Stimulated activated CD8-positive, alpha-beta memory T cell treated with anti-CD3 and anti-CD28 coated beads, Interleukin-2, amount 100 ng/mL, for 48 hours (primary cell): ENCODE data around the gene ANAPC1.
"Not testable (repeated sequence)": the region's sequence is repeated elsewhere in the genome, so short reads cannot be mapped to it uniquely, and the experiment has no call there.

Source experiments
- DNase-seq, 2 donors: peaks; one replicate each; pipeline ENCODE4 v3.0.0-alpha.2; 2020; ENCODE audit warnings: low read depth in 2 of 2

ANAPC1 gene

GRCh38 chr2:111782195-111782594 lies 101.8 kb downstream of the ANAPC1 start:
- not testable (repeated sequence) for DNase-seq

DNA sequence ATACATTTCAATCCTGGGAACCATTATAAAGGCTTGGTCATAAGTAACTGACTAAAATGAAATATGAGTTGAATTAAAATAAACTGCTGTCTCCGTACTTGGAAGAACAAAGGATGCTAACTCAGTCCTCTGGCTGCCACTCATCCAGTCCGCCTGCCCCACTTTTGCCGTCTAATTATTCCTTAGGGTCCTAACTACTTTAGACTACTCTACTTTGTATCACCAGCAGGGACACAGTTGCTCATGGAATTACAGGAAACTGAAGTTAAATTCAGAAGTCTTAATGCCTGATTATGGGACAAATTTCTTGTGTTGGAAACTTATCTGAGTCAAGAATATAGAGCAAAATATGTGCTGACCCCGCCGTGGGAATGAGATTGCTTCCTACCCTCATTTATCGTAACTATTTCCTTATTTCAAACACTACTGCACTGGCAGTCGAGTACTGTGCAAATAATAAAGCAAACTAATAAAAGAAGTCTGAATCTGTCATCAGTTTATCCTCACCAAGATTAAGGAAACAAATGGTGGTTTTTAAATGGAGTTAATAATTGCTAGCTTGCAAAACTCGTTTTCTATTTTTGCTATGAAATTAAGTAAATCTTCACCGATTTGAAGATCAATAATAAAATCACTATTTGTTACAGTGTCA lies 102.4 kb downstream of the ANAPC1 start:
- DNase-seq, result not testable (repeated sequence)

DNA sequence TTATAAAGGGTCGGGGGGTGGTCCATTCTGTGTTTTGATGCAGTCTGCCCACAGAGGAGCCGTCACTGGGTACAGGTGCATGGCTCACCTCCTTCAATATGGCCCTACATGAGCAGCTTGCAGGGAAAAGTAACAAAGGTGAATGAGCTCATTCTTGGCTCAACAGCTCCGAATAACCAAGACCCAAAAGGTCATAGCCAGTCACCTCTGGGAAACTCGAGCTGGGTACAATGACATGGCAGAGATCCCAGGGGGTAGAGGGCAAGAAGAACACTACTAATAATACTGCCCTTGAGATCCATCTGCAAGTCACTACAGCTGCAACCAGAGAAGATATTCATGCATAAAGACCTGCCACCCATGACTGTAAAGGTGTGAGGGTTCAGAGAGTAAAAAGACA lies 106.8 kb downstream of the ANAPC1 start:
- not testable (repeated sequence) for DNase-seq

GRCh38 chr2:111776296-111776695 lies 107.7 kb downstream of the ANAPC1 start:
- not testable (repeated sequence) for DNase-seq

- DNase-seq, result not testable (repeated sequence)
Measured at GRCh38 chr2:111772180-111772579, 111.8 kb downstream of the ANAPC1 start.

- DNase-seq, result not testable (repeated sequence)
Measured at GRCh38 chr2:111770916-111771658, 112.9 kb downstream of the ANAPC1 start.

- not testable (repeated sequence) for DNase-seq
Measured at GRCh38 chr2:111768266-111769190, 115.5 kb downstream of the ANAPC1 start.

GRCh38 chr2:111767087-111767486 lies 116.9 kb downstream of the ANAPC1 start:
- DNase-seq, result not testable (repeated sequence)

DNA sequence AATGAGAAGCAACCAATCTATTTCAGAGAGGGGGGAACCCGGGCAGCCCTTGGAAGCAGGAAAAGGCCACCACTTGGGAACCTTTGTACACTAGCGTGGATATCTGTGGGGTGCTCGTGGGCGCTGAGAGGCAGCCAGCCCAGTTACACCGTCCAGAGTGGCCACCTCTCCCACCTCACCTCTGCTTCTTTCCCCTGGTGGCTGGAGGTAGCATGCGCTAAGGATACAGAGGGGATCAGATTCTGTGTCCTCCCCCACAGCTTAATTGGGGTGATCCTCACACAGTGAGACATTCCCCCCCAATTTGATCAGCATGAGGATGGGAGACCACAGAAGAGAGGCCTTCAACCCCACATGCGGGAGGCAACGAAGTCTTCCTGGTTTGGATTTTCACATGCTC lies 117.7 kb downstream of the ANAPC1 start:
- DNase-seq, result not testable (repeated sequence)

- not testable (repeated sequence) for DNase-seq
Measured at GRCh38 chr2:111764151-111764550, 119.8 kb downstream of the ANAPC1 start.

DNA sequence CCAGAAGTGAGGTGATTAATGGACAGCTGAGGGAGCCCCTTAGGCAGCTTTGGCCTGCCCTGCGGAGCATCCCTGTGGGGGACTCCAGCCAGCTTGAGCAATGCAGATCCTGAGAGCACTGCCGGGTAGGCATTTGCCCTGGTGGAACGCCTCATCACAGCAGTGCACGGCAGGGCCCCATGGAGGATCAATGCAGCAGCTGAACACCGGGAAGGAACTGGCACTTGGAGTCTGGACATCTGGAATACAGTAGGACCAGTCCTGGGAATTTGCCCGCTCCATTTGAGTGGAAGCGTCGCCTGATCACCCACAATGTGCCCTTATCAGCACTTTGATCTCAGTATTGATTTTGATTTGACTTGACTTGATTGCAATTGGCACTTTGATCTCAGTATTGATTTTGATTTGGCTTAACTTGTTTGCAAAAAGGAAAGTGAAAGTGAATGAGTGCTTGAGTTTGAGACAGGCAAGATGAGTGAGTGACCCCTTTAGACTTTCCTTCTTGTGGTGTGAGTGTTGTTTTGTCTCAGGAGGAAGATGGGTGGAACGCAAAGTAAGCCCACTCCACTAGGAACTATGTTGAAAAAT lies 123.2 kb downstream of the ANAPC1 start:
- not testable (repeated sequence) for DNase-seq

GRCh38 chr2:111752533-111752932 lies 131.5 kb downstream of the ANAPC1 start:
- not testable (repeated sequence) for DNase-seq

DNA sequence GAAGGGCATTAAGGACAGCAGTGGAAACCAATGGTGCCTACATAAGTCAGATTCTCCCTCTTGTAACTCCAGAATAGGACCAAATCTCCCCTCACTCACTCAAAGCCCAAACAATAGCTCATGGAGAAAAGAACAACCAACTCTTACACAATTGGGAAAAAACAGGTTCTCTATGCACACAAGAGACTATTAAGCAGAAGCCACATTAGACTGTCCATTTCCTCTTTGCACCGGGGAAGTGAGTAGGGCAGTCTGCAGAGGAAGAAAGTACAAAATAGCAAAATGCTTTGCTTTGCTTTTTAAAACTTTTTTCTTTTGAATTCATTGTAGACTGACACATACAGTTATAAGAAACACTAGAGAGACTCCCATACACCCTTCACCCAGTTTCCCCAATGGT lies 133.4 kb downstream of the ANAPC1 start:
- not testable (repeated sequence) for DNase-seq

DNA sequence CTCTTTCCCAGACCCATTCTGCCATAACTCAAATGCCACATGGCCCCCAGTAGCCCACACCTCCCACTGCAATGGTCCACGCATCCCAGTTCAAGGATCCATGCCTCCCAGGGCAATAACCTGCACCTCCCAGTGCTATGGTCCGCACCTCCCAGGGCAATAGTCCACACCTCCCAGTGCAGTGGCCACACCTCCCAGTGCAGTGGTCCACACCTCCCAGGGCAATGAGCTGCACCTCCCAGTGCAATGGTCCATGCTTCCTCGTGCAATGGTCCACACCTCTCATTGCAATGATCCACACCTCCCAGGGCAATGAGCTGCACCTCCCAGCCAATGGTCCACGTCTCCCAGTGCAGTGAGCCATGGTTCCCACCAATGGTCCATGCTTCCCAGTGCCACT lies 135.6 kb downstream of the ANAPC1 start:
- DNase-seq, result not testable (repeated sequence)

DNA sequence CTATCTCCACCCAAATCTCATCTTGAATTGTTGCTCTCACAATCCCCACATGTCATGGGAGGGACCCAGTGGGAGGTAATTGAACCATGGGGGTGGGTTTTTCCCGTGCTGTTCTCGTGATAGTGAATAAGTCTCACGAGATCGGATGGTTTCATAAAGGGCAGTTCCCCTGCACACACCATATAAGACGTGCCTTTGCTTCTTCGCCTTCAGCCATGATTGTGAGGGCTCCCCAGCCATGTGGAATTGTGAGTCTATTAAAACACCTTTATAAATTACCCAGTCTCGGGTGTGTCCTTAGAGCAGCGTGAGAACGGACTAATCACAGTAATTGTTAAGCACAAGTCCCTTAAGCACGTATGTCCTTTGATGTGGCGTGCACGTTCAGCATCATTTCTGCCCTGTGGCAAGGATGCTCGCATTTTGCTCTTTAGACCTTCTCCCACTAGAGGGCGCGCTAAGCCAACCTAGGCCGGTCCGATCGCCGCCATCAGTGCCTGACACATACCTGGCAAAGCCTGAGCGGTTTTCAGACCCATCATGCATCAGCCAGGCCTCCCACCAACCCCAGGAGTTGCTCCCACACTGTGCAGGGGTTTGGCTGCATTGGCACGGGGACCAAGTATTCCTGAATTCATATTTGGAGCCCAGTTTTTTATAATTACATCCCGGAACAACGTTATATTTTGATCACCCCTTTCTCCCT lies 136.4 kb downstream of the ANAPC1 start:
- DNase-seq, result peak; percentile 39 to 68

- not testable (repeated sequence) for DNase-seq
Measured at GRCh38 chr2:111744751-111745150, 139.2 kb downstream of the ANAPC1 start.

- DNase-seq, result not testable (repeated sequence)
Measured at GRCh38 chr2:111741517-111741916, 142.5 kb downstream of the ANAPC1 start.

GRCh38 chr2:111735838-111736721 lies 147.9 kb downstream of the ANAPC1 start:
- DNase-seq, result not testable (repeated sequence)

DNA sequence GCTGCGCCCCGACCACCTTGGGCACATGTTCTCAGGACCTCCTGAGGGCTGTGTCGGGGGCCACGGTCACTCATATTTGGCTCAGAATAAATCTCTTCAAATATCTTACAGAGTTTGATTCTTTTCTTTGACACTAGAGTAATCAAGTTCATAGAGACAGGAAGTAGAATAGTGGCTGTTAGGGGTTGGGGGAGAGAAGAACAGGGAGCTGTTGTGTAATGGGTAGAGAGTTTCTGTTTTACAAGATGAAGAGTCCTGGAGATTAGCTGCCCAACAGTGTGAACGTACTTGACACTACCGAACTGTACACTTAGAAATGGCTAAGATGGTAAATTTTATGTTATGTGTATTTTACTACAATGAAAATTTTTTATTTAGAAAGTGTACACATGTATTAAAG lies 148.6 kb downstream of the ANAPC1 start:
- not testable (repeated sequence) for DNase-seq
